IPS DF 6.9 (cell line): ENCODE data around the gene SLCO1B1.

Experiments used
- DNase-seq: peaks from one replicate; pipeline ENCODE4 v3.0.0-alpha.2; 2013; ENCODE audit warnings: low read depth, low spot score
- H3K27ac ChIP-seq: one replicate; pipeline ENCODE4 v1.5.1; 2013; ENCODE audit warnings: low read length, control low read depth
- H3K27me3 ChIP-seq: 2 replicates; pipeline ENCODE4 v1.6.1; 2013; ENCODE audit warnings: mild to moderate bottlenecking, low read length; ENCODE audit not compliant: control insufficient read depth, insufficient read depth
- H3K36me3 ChIP-seq: 2 replicates; pipeline ENCODE4 v1.6.1; 2013; ENCODE audit warnings: low read length; ENCODE audit not compliant: control insufficient read depth, insufficient read depth
- H3K4me1 ChIP-seq: 2 replicates; pipeline ENCODE4 v1.6.1; 2013; ENCODE audit warnings: low read length; ENCODE audit not compliant: control insufficient read depth, insufficient read depth
- H3K4me3 ChIP-seq: 2 replicates; pipeline ENCODE4 v1.5.1; 2013; ENCODE audit warnings: mild to moderate bottlenecking, low read length
- H3K9me3 ChIP-seq: 2 replicates; pipeline ENCODE4 v1.6.1; 2013; ENCODE audit warnings: low read length, inconsistent platforms; ENCODE audit not compliant: control insufficient read depth, insufficient read depth
- WGBS: extraction: QIAGEN DNeasy Blood & Tissue Kit; methylation state at CpG from one replicate; pipeline ENCODE4 v1.1.7; 2013; ENCODE audit warnings: mixed read lengths, missing lambda C conversion rate; ENCODE audit not compliant: insufficient read length, insufficient coverage; 5-methylcytosine and 5-hydroxymethylcytosine counted together

Gene SLCO1B1

GRCh38 chr12:21219206-21219605, 88.2 kb downstream of the SLCO1B1 start:
- Histone ChIP-seq H3K27me3 (no peaks in the 10 kb centered on the region), H3K27ac (no peak overlapping the region), H3K4me1 (no peaks in the 10 kb centered on the region), H3K9me3 (no peaks in the 10 kb centered on the region), H3K4me3 (no peak overlapping the region), H3K36me3 (no peaks in the 10 kb centered on the region)
- no peak for DNase-seq
- no CpG with 5 or more reads among the region's 2 CpGs for WGBS

GRCh38 chr12:21220266-21220665, 89.3 kb downstream of the SLCO1B1 start:
- no peaks in the 10 kb centered on the region for H3K36me3 ChIP-seq
- no peaks in the 10 kb centered on the region for H3K27me3 ChIP-seq
- no peaks in the 10 kb centered on the region for H3K4me1 ChIP-seq
- no peak overlapping the region for H3K4me3 ChIP-seq
- no CpG with 5 or more reads among the region's 3 CpGs for WGBS
- H3K27ac ChIP-seq: no peak overlapping the region
- no peak for DNase-seq
- H3K9me3 ChIP-seq: no peaks in the 10 kb centered on the region

- DNase-seq: no peak
- H3K4me3 ChIP-seq: no peak overlapping the region
Observed at GRCh38 chr12:21221072-21221471, 90.1 kb downstream of the SLCO1B1 start.

GRCh38 chr12:21221778-21222177, 90.8 kb downstream of the SLCO1B1 start:
- Histone ChIP-seq H3K36me3 (no peaks in the 10 kb centered on the region), H3K4me1 (no peaks in the 10 kb centered on the region), H3K27ac (no peak overlapping the region), H3K27me3 (no peaks in the 10 kb centered on the region), H3K4me3 (no peak overlapping the region), H3K9me3 (no peaks in the 10 kb centered on the region)
- no peak for DNase-seq

More at GRCh38 chr12:21221072-21221471, 90.1 kb downstream of the SLCO1B1 start:
- no peaks in the 10 kb centered on the region for H3K9me3 ChIP-seq
- H3K4me1 ChIP-seq: no peaks in the 10 kb centered on the region
- no peaks in the 10 kb centered on the region for H3K36me3 ChIP-seq
- no peak overlapping the region for H3K27ac ChIP-seq
- H3K27me3 ChIP-seq: no peaks in the 10 kb centered on the region

- H3K27ac ChIP-seq: no peak overlapping the region
- H3K9me3 ChIP-seq: no peaks in the 10 kb centered on the region
- H3K36me3 ChIP-seq: no peaks in the 10 kb centered on the region
- no peak for DNase-seq
- H3K4me1 ChIP-seq: no peaks in the 10 kb centered on the region
- no peak overlapping the region for H3K4me3 ChIP-seq
- H3K27me3 ChIP-seq: no peaks in the 10 kb centered on the region
Observed at GRCh38 chr12:21223930-21224329, 92.9 kb downstream of the SLCO1B1 start.

- no peaks in the 10 kb centered on the region for H3K36me3 ChIP-seq
- no peak overlapping the region for H3K4me3 ChIP-seq
- H3K9me3 ChIP-seq: no peaks in the 10 kb centered on the region
- WGBS: no CpG with 5 or more reads among the region's 5 CpGs
- no peaks in the 10 kb centered on the region for H3K27me3 ChIP-seq
- DNase-seq: no peak
- no peak overlapping the region for H3K27ac ChIP-seq
- H3K4me1 ChIP-seq: no peaks in the 10 kb centered on the region; the same call in 1 of the 2 replicates
Observed at GRCh38 chr12:21234395-21234794, 103.4 kb downstream of the SLCO1B1 start.

- H3K27ac ChIP-seq: no peak overlapping the region
- H3K36me3 ChIP-seq: no peaks in the 10 kb centered on the region
- no CpG with 5 or more reads among the region's 4 CpGs for WGBS
- no peaks in the 10 kb centered on the region for H3K27me3 ChIP-seq
- H3K4me1 ChIP-seq: no peaks in the 10 kb centered on the region; the same call in 1 of the 2 replicates
- DNase-seq: no peak
- H3K4me3 ChIP-seq: no peak overlapping the region
- H3K9me3 ChIP-seq: no peaks in the 10 kb centered on the region
Observed at GRCh38 chr12:21239866-21240265, 108.9 kb downstream of the SLCO1B1 start.

- no peaks in the 10 kb centered on the region for H3K36me3 ChIP-seq
- H3K4me1 ChIP-seq: no peaks in the 10 kb centered on the region
- no peak overlapping the region for H3K27ac ChIP-seq
- H3K27me3 ChIP-seq: no peaks in the 10 kb centered on the region
- no peaks in the 10 kb centered on the region for H3K9me3 ChIP-seq
- no CpG with 5 or more reads among the region's 1 CpG for WGBS
- no peak for DNase-seq
- H3K4me3 ChIP-seq: no peak overlapping the region
Observed at GRCh38 chr12:21248679-21249078, 117.7 kb downstream of the SLCO1B1 start.

- H3K36me3 ChIP-seq: no peaks in the 10 kb centered on the region
- H3K27me3 ChIP-seq: no peaks in the 10 kb centered on the region
- DNase-seq: no peak
- H3K4me1 ChIP-seq: no peaks in the 10 kb centered on the region
- WGBS: no CpG with 5 or more reads among the region's 5 CpGs
- no peak overlapping the region for H3K27ac ChIP-seq
- no peak overlapping the region for H3K4me3 ChIP-seq
- no peaks in the 10 kb centered on the region for H3K9me3 ChIP-seq
Observed at GRCh38 chr12:21252070-21252469, 121.1 kb downstream of the SLCO1B1 start.

GRCh38 chr12:21257172-21257571, 126.2 kb downstream of the SLCO1B1 start:
- no peaks in the 10 kb centered on the region for H3K36me3 ChIP-seq
- H3K9me3 ChIP-seq: no peaks in the 10 kb centered on the region
- H3K4me1 ChIP-seq: no peaks in the 10 kb centered on the region
- no peak overlapping the region for H3K4me3 ChIP-seq
- no peaks in the 10 kb centered on the region for H3K27me3 ChIP-seq
- H3K27ac ChIP-seq: no peak overlapping the region
- no peak for DNase-seq
- no CpG with 5 or more reads among the region's 3 CpGs for whole genome bisulfite sequencing

GRCh38 chr12:21264232-21264631, 133.2 kb downstream of the SLCO1B1 start:
- DNase-seq: no peak
- no peaks in the 10 kb centered on the region for H3K27me3 ChIP-seq
- H3K36me3 ChIP-seq: no peaks in the 10 kb centered on the region
- no peak overlapping the region for H3K4me3 ChIP-seq
- H3K4me1 ChIP-seq: no peaks in the 10 kb centered on the region
- H3K27ac ChIP-seq: no peak overlapping the region
- H3K9me3 ChIP-seq: no peaks in the 10 kb centered on the region; the same call in 1 of the 2 replicates
